DND-41 (cell line): ENCODE data around the gene NPEPL1.

Experiments
- ATAC-seq: fragments of 200-7000 bp; cut with Tn5 transposase; 3 replicates; pipeline ENCODE4 v1.9.1; 2021; ENCODE audit warnings: low read depth; ENCODE audit not compliant: insufficient read depth
- DNase-seq: peaks from one replicate; pipeline ENCODE4 v3.0.0-alpha.2; 2020
- H2AFZ ChIP-seq: 2 replicates; pipeline ENCODE4 v1.6.0; 2012; ENCODE audit warnings: low read depth, low read length
- H3K27ac ChIP-seq: 2 replicates; pipeline ENCODE4 v1.5.1; 2012; ENCODE audit warnings: low read length, inconsistent platforms
- H3K27me3 ChIP-seq: fragments of 200-600 bp; sonication (generic); 2 replicates; pipeline ENCODE4 v1.6.0; 2012; ENCODE audit warnings: low read length, mild to moderate bottlenecking, inconsistent platforms; ENCODE audit not compliant: insufficient read depth, poor library complexity
- H3K36me3 ChIP-seq: 2 replicates; pipeline ENCODE4 v1.5.1; 2012; ENCODE audit warnings: low read length, inconsistent platforms; ENCODE audit not compliant: insufficient read depth
- H3K4me1 ChIP-seq: 2 replicates; pipeline ENCODE4 v1.5.1; 2012; ENCODE audit warnings: mild to moderate bottlenecking, low read length; ENCODE audit not compliant: insufficient read depth
- H3K4me2 ChIP-seq: 2 replicates; pipeline ENCODE4 v1.6.0; 2012; ENCODE audit warnings: mild to moderate bottlenecking, moderate library complexity, low read length, inconsistent platforms; ENCODE audit not compliant: insufficient read depth
- H3K4me3 ChIP-seq, 2 experiments: fragments of 200-600 bp in 1 of 2; shearing (Covaris generic) in 1 of 2; 2 replicates each; pipeline ENCODE4 v1.5.1; 2012 to 2016; ENCODE audit warnings: inconsistent platforms in 2 of 2, low read length in 2 of 2, mild to moderate bottlenecking in 2 of 2, low read depth in 1 of 2, moderate library complexity in 1 of 2
- H3K79me2 ChIP-seq: 2 replicates; pipeline ENCODE4 v1.6.0; 2012; ENCODE audit warnings: low read length, inconsistent platforms; ENCODE audit not compliant: insufficient read depth
- H3K9ac ChIP-seq: 2 replicates; pipeline ENCODE4 v1.6.0; 2012; ENCODE audit warnings: low read depth, mild to moderate bottlenecking, inconsistent platforms, low read length, moderate library complexity
- H3K9me3 ChIP-seq: 2 replicates; pipeline ENCODE4 v1.5.1; 2012; ENCODE audit warnings: low read length, moderate library complexity, mild to moderate bottlenecking, inconsistent platforms; ENCODE audit not compliant: insufficient read depth, severe bottlenecking
- H4K20me1 ChIP-seq: 2 replicates; pipeline ENCODE4 v1.6.0; 2012; ENCODE audit warnings: low read length; ENCODE audit not compliant: insufficient read depth
- EZH2 ChIP-seq: IDR thresholded peaks from 3 replicates; pipeline ENCODE4 v1.6.1; 2012; ENCODE audit warnings: borderline replicate concordance, low read depth, mild to moderate bottlenecking, moderate library complexity, low read length, inconsistent platforms; ENCODE audit not compliant: severe bottlenecking
- TF ChIP-seq, protein P1 (sequence below): IDR thresholded peaks from 2 replicates; pipeline ENCODE4 v1.5.1; 2012; ENCODE audit warnings: borderline replicate concordance, low read length, moderate library complexity, mild to moderate bottlenecking; ENCODE audit not compliant: poor library complexity, severe bottlenecking; ENCODE audit errors: extremely low read depth

The NPEPL1 gene

DNA sequence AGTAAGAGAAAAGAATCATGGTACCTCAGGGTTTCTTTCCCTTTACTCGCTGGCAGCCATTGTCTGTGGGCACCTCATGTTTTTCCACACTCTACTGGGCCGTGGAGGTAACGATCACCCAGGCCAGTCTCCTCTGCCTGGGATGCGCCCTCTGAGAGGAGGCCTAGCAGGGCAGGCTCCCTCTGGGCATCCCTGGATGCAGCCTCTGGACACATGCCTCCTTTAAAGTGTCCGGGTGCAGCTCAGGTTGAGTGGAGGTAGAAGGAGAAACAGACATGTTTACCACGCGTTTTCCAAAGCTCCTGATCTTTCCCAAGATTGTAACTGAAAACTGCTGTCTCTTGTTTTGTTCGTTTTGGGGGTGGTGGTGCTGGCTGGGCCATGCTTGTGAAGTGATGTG is 13.8 kb upstream of the NPEPL1 start:
- TF ChIP-seq, protein P1, sequence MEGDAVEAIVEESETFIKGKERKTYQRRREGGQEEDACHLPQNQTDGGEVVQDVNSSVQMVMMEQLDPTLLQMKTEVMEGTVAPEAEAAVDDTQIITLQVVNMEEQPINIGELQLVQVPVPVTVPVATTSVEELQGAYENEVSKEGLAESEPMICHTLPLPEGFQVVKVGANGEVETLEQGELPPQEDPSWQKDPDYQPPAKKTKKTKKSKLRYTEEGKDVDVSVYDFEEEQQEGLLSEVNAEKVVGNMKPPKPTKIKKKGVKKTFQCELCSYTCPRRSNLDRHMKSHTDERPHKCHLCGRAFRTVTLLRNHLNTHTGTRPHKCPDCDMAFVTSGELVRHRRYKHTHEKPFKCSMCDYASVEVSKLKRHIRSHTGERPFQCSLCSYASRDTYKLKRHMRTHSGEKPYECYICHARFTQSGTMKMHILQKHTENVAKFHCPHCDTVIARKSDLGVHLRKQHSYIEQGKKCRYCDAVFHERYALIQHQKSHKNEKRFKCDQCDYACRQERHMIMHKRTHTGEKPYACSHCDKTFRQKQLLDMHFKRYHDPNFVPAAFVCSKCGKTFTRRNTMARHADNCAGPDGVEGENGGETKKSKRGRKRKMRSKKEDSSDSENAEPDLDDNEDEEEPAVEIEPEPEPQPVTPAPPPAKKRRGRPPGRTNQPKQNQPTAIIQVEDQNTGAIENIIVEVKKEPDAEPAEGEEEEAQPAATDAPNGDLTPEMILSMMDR, result no peak
- no peak for TF ChIP-seq EZH2
- Histone ChIP-seq H3K79me2 (no peaks in the 10 kb centered on the region), H3K27ac (no peak overlapping the region), H4K20me1 (peaks cover 3% of the 10 kb centered on the region; the same call in 1 of the 2 replicates), H3K9ac (no peak overlapping the region), H3K27me3 (no peaks in the 10 kb centered on the region), H3K36me3 (peaks cover 64% of the 10 kb centered on the region), H3K4me3 (no peak overlapping the region), H3K4me2 (no peak overlapping the region), H3K9me3 (no peaks in the 10 kb centered on the region), H3K4me1 (no peaks in the 10 kb centered on the region), H2AFZ (no peak overlapping the region)
- DNase-seq (no peak), ATAC-seq (no peak)

DNA sequence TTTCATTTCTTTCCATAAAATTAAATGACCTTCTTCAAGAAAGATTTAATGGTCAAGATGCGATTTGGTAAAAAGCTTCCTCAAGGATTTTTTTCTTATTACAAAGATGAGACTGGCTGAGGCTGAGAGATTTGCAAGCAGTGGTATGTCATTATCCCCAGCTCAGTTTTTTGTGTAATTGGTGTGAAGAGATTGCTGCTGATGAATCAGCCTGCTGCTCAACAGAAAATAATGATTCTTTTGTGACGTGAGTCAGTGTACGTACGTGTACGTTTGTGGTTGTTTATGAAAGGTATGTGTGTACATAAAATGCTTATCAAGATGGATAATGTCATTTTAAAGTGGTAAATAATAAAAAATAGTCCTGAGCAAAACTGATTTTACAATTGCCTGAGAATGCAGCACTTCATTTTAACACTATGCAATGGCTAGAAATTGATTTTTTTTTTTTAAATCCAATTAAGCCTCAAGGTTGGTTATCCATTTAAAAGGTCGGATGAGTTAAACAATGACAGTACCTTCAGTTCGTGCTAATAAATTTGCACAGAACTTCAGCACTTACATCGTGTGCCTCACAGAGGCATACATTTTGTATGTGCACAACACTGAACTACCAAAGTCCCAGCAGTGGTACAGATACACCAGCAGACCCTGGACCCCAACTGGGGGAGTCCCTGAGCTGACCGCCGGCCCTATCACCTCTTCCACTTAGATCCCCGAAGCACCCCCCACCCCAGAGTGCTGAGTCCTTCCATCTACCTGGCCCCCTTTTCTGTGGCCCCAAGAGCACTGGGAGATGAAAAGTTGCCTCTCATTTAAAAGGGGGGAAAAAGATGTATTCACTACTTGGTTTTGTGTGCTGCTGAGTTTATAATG is 9.7 kb upstream of the NPEPL1 start:
- Histone ChIP-seq H3K79me2 (no peaks in the 10 kb centered on the region), H3K9ac (no peak overlapping the region), H3K27ac (no peak overlapping the region), H2AFZ (no peak overlapping the region), H3K36me3 (peaks cover 38% of the 10 kb centered on the region), H3K4me2 (no peak overlapping the region), H3K9me3 (no peaks in the 10 kb centered on the region), H3K27me3 (no peaks in the 10 kb centered on the region), H3K4me1 (no peaks in the 10 kb centered on the region), H3K4me3 (no peak overlapping the region), H4K20me1 (no peaks in the 10 kb centered on the region)
- ATAC-seq (no peak), DNase-seq (no peak)
- TF ChIP-seq, protein P1, result no peak
- no peak for TF ChIP-seq EZH2

DNA sequence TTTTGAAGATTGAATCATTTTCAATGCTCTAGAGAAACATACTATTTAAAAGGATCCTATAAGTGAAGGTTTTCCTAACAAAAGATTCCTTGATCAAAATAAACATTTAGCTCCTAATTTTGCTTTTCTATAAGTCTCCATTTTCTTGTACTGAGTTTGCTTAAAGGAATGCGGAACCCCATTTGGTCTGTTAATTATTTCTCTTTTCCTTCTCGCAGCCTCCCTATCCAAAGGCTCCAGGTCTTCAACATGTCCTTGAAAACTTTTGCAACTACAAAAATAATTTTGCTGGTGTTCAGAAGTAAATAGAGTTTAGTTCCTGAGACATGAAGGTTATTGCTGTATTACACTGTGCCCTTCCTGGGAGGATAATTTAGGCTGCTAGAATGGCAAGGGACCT is 8.3 kb upstream of the NPEPL1 start:
- H3K4me3 ChIP-seq, result no peak overlapping the region
- no peaks in the 10 kb centered on the region for H3K79me2 ChIP-seq
- peaks cover 33% of the 10 kb centered on the region for H3K36me3 ChIP-seq
- TF ChIP-seq, protein P1, result no peak
- TF ChIP-seq EZH2, result no peak
- no peak for DNase-seq
- H3K9me3 ChIP-seq, result no peaks in the 10 kb centered on the region
- no peak overlapping the region for H3K4me2 ChIP-seq
- no peak overlapping the region for H2AFZ ChIP-seq
- no peak overlapping the region for H3K27ac ChIP-seq
- H3K9ac ChIP-seq, result no peak overlapping the region
- no peaks in the 10 kb centered on the region for H4K20me1 ChIP-seq
- H3K4me1 ChIP-seq, result no peaks in the 10 kb centered on the region
- H3K27me3 ChIP-seq, result no peaks in the 10 kb centered on the region
- no peak for ATAC-seq
